SK-N-MC (cell line): ENCODE results near the gene CELA2B.

Experiments
- EZH2 ChIP-seq: fragments of 200-600 bp; sonication (generic); IDR thresholded peaks from one replicate; pipeline ENCODE4 v1.6.1; 2017; ENCODE audit warnings: antibody characterized with exemption
- FOXP2 ChIP-seq: optimal IDR thresholded peaks from 2 replicates; pipeline ENCODE3; 2011; ENCODE audit warnings: mild to moderate bottlenecking, moderate library complexity; ENCODE audit not compliant: insufficient read depth; ENCODE audit errors: extremely low read length, control extremely low read depth
- POLR2AphosphoS5 ChIP-seq: IDR thresholded peaks from 2 replicates; pipeline ENCODE4 v1.6.1; 2012; ENCODE audit warnings: mild to moderate bottlenecking, low read depth, low read length, borderline replicate concordance

DNA sequence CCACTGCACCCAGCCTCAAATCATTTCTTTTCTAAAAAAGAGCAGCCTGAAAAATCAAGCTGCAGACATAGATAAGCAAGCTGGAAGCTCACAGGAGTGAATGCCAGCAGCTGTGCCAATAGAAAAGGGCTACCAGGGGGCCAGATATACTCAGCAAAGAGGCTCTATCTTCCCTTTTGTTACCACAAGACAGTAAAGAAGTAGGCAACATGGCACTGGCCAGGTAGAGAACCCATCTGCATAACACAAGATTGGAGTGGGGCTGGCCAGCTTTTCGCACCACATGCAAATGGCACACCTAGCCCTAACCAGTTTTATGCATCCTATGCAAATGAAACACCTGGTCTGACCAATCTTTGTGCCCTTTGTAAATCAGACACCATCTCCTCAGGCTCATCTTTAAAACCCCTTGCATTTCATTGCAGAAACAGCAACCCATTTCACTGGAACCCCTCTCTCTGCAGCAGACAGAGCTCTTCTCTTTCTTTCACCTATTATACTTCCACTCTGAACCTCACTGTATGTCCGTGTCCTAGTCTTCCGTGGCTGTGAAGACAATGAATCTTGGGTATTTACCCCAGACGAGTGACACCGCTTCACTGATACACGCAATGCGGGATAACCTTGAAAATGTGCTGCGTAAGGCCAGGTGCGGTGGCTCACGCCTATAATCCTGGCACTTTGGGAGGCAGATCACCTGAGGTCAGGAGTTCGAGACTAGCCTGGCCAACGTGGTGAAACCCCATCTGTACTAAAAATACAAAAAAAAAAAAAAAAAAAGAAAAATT is 33.0 kb downstream of the CELA2B start:
- TF ChIP-seq POLR2AphosphoS5: no peak
- no peak for TF ChIP-seq EZH2
- TF ChIP-seq FOXP2: no peak
